Dendritic cell treated with granulocyte-macrophage colony-stimulating factor and Interleukin-4, amounts not matched to agents 40 ng/mL and 50 ng/mL, for 4 days (primary cell): ENCODE data around the gene IFNA17.
A peak's percentile ranks its signal among the peaks of the same experiment; 100 is the strongest.
"Not testable (repeated sequence)": the region's sequence is repeated elsewhere in the genome, so short reads cannot be mapped to it uniquely, and the experiment has no call there.

Experiments used
- H3K27ac Mint-ChIP-seq: one replicate; pipeline ENCODE4 v1.8.0; 2022; ENCODE audit warnings: mild to moderate bottlenecking, mixed read lengths
- H3K27me3 Mint-ChIP-seq: one replicate; pipeline ENCODE4 v1.8.0; 2022; ENCODE audit warnings: mild to moderate bottlenecking, mixed read lengths
- H3K36me3 Mint-ChIP-seq: one replicate; pipeline ENCODE4 v1.8.0; 2022; ENCODE audit warnings: low read depth, mixed read lengths
- H3K4me1 Mint-ChIP-seq: one replicate; pipeline ENCODE4 v1.8.0; 2022; ENCODE audit warnings: low read depth, mixed read lengths
- H3K4me3 Mint-ChIP-seq: one replicate; pipeline ENCODE4 v1.8.0; 2022; ENCODE audit warnings: mild to moderate bottlenecking, moderate library complexity, mixed read lengths
- H3K9me3 Mint-ChIP-seq: one replicate; pipeline ENCODE4 v1.8.0; 2022; ENCODE audit warnings: mixed read lengths
- intact Hi-C: fragments of 100-400 bp; cut with micrococcal nuclease; formaldehyde crosslinking; loops from one replicate; pipeline ENCODE4 v1.15.0; 2022

The IFNA17 gene

GRCh38 chr9:21182810-21183736 lies 44.9 kb downstream of the IFNA17 start:
- intact Hi-C loops, H3K27me3 Mint-ChIP-seq, H3K4me3 Mint-ChIP-seq, H3K36me3 Mint-ChIP-seq, H3K9me3 Mint-ChIP-seq: not testable (repeated sequence)
- H3K4me1 Mint-ChIP-seq = peaks cover 22% of the 10 kb centered on the region
- H3K27ac Mint-ChIP-seq = peak overlapping the region; percentile 33
